ENCODE results near the gene MSI2.

DNA sequence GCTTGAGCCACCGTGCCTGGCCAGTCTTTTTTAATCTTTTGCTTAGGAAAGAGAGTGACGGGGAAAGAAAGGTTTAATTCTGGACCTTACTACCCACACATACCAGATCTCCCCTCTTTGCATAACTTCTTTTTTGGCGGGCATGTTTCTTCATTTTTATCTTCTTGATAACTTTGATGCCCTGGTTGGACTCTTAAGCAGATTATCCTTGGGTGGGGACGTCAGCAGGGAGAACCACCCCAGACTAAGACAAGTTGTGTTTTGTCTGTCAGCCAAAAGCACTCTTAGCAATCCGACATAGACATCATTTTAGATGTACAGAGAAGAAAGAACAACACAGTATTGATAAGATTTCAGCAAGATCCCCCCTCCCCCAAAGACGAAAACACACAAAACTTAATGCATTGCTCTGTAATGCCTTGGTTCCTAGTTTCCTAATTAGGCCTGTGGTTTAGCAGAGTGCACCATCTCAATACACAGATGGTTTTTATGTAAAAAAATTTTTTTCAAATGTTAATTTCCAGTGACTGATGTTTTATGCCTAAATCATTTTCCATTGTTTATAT is 99.9 kb downstream of the MSI2 start:
- TF ChIP-seq ZNF8 (CRISPR knock-in tag; IDR thresholded peaks at IDR 0.05) (no peak), RARB (CRISPR knock-in tag; IDR thresholded peaks at IDR 0.05) (no peak), PPARA (CRISPR knock-in tag; IDR thresholded peaks at IDR 0.05; ENCODE audit: borderline replicate concordance) (no peak), ZFP30 (CRISPR knock-in tag; IDR thresholded peaks at IDR 0.05) (no peak), OSR1 (CRISPR knock-in tag; IDR thresholded peaks at IDR 0.05) (no peak), ARNTL (CRISPR knock-in tag; IDR thresholded peaks at IDR 0.05; ENCODE audit: borderline replicate concordance, low read depth) (no peak), SNAI2 (CRISPR knock-in tag; IDR thresholded peaks at IDR 0.05) (no peak), ZNF565 (CRISPR knock-in tag; conservative IDR thresholded peaks at IDR 0.05; ENCODE audit: low read depth) (no peak), ZC3H10 (CRISPR knock-in tag; IDR thresholded peaks at IDR 0.05) (no peak)
- TF ChIP-seq, protein P1, sequence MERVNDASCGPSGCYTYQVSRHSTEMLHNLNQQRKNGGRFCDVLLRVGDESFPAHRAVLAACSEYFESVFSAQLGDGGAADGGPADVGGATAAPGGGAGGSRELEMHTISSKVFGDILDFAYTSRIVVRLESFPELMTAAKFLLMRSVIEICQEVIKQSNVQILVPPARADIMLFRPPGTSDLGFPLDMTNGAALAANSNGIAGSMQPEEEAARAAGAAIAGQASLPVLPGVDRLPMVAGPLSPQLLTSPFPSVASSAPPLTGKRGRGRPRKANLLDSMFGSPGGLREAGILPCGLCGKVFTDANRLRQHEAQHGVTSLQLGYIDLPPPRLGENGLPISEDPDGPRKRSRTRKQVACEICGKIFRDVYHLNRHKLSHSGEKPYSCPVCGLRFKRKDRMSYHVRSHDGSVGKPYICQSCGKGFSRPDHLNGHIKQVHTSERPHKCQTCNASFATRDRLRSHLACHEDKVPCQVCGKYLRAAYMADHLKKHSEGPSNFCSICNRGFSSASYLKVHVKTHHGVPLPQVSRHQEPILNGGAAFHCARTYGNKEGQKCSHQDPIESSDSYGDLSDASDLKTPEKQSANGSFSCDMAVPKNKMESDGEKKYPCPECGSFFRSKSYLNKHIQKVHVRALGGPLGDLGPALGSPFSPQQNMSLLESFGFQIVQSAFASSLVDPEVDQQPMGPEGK (CRISPR knock-in tag; IDR thresholded peaks at IDR 0.05; ENCODE audit: borderline replicate concordance), result no peak
- TF ChIP-seq, protein P2, sequence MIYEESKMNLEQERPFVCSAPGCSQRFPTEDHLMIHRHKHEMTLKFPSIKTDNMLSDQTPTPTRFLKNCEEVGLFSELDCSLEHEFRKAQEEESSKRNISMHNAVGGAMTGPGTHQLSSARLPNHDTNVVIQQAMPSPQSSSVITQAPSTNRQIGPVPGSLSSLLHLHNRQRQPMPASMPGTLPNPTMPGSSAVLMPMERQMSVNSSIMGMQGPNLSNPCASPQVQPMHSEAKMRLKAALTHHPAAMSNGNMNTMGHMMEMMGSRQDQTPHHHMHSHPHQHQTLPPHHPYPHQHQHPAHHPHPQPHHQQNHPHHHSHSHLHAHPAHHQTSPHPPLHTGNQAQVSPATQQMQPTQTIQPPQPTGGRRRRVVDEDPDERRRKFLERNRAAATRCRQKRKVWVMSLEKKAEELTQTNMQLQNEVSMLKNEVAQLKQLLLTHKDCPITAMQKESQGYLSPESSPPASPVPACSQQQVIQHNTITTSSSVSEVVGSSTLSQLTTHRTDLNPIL (CRISPR knock-in tag; IDR thresholded peaks at IDR 0.05; ENCODE audit: low read depth), result no peak
- TF ChIP-seq, protein P3, sequence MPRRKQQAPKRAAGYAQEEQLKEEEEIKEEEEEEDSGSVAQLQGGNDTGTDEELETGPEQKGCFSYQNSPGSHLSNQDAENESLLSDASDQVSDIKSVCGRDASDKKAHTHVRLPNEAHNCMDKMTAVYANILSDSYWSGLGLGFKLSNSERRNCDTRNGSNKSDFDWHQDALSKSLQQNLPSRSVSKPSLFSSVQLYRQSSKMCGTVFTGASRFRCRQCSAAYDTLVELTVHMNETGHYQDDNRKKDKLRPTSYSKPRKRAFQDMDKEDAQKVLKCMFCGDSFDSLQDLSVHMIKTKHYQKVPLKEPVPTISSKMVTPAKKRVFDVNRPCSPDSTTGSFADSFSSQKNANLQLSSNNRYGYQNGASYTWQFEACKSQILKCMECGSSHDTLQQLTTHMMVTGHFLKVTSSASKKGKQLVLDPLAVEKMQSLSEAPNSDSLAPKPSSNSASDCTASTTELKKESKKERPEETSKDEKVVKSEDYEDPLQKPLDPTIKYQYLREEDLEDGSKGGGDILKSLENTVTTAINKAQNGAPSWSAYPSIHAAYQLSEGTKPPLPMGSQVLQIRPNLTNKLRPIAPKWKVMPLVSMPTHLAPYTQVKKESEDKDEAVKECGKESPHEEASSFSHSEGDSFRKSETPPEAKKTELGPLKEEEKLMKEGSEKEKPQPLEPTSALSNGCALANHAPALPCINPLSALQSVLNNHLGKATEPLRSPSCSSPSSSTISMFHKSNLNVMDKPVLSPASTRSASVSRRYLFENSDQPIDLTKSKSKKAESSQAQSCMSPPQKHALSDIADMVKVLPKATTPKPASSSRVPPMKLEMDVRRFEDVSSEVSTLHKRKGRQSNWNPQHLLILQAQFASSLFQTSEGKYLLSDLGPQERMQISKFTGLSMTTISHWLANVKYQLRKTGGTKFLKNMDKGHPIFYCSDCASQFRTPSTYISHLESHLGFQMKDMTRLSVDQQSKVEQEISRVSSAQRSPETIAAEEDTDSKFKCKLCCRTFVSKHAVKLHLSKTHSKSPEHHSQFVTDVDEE (CRISPR knock-in tag; IDR thresholded peaks at IDR 0.05), result no peak
